ENCODE results near the gene SLCO1A2. TPM values are rescaled to one million over a fixed set of nuclear protein-coding genes. Genes with fewer than 3 reads are reported as not detected.
"Not testable (repeated sequence)": the region's sequence is repeated elsewhere in the genome, so short reads cannot be mapped to it uniquely, and the experiment has no call there.

SLCO1A2 gene
- total and polyA plus RNA-seq, 2 of the 4 experiments (the other 2 are of a cell fraction): not detected

DNA sequence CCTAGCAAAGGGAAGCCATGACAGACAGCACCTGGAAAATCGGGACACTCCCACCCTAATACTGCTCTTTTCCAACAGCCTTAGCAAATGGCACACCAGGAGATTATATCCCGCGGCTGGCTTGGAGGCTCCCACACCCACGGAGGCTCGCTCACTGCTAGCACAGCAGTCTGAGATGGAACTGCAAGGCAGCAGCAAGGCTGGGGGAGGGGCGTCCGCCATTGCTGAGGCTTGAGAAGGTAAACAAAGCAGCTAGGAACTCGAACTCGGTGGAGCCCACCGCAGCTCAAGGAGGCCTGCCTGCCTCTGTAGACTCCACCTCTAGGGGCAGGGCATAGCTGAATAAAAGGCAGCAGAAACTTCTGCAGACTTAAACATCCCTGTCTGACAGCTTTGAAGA lies 25.9 kb upstream of the SLCO1A2 start:
- H3K9me1 ChIP-seq (ENCODE audit: insufficient read depth, low read length); H3K14ac ChIP-seq (replicated peaks; ENCODE audit: low read depth, low read length); H2BK15ac ChIP-seq (ENCODE audit: low read depth, low read length); ATAC-seq (ENCODE audit: low read depth); H2AK9ac ChIP-seq (replicated peaks; ENCODE audit: low read depth, low read length, poor library complexity); H4K91ac ChIP-seq (ENCODE audit: insufficient read depth, low read depth, low read length); H3K23ac ChIP-seq (ENCODE audit: low read depth, low read length); DNase-seq; H3K9ac ChIP-seq (ENCODE audit: low read depth, low read length); H2BK120ac ChIP-seq (ENCODE audit: low read depth, low read length); CTCF ChIA-PET; H4K20me1 ChIP-seq (ENCODE audit: insufficient read depth, low read length); H2AFZ ChIP-seq (replicated peaks; ENCODE audit: low read length, poor library complexity); H3K4me1 ChIP-seq (ENCODE audit: control insufficient read depth, insufficient read depth, low read length); H4K8ac ChIP-seq (ENCODE audit: low read depth in 2 of 2, low read length in 2 of 2); intact Hi-C loops (cut with micrococcal nuclease); H3K18ac ChIP-seq (ENCODE audit: low read depth, low read length); H3K79me1 ChIP-seq (ENCODE audit: low read depth in 1 of 2, low read length in 2 of 2); H2BK20ac ChIP-seq (ENCODE audit: low read depth, low read length); H2AK5ac ChIP-seq (ENCODE audit: low read depth, low read length); H3K27me3 ChIP-seq (ENCODE audit: control insufficient read depth, insufficient read depth, low read length); H3K9me3 ChIP-seq (ENCODE audit: control insufficient read depth, insufficient read depth, low read length); H2BK5ac ChIP-seq (ENCODE audit: low read depth, low read length, poor library complexity, severe bottlenecking); H3K4me2 ChIP-seq (ENCODE audit: low read depth, low read length); H4K5ac ChIP-seq (ENCODE audit: low read depth, low read length); H3K36me3 ChIP-seq (ENCODE audit: control insufficient read depth, insufficient read depth, low read length); POLR2A ChIA-PET (ENCODE audit: unreplicated experiment); in situ Hi-C loops (cut with MboI; ENCODE audit: low sequenced_read_pairs); H3K4me3 ChIP-seq (ENCODE audit: insufficient read depth, low read depth, low read length); H3K27ac ChIP-seq (ENCODE audit: insufficient read depth, low read length); H3K56ac ChIP-seq (ENCODE audit: extremely low read depth, insufficient read depth, low read length); H3K4ac ChIP-seq (ENCODE audit: low read depth, low read length); BruUV-seq (replicated peaks); dilution Hi-C loops (cut with HindIII; ENCODE audit: low sequenced_read_pairs, unreplicated experiment): not testable (repeated sequence)
- WGBS, 2 experiments (ENCODE audit: extremely low coverage in 2 of 2, insufficient read length in 1 of 2): 60% methylated on average over 3 of the region's 10 CpGs; no CpG with 5 or more reads in 1 of the 2 experiments
